Measurements from ENCODE around the gene AGXT.
A peak's percentile ranks its signal among the peaks of the same experiment; 100 is the strongest.

Gene AGXT

DNA sequence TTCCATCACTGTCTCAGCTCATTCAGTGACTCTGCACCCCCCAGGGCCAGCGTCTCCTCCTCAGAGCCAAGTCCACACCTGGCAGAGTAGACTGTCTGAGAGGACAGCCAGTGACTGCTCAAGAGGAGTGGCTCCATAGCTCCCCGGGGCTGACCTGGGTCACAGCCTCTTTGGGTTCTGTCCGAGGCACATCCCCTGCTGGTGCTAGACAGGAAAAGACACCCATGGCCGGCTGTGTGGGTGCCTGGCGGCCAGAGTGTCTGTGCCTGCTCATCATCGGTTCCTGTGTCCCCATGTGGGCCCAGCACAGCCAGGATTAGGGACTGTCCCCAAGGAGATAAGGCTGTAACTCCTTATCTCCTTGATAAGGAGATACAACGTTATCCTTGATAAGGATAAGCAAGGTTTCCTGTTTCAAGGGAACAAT, 34.0 kb downstream of the AGXT start:
- H3K4me1 ChIP-seq (ENCODE audit: control extremely low read depth in 1 of 4, control insufficient read depth in 4 of 4, insufficient read depth in 4 of 4, low read length in 3 of 4), result peaks cover 0 to 12% (median 0%) of the 10 kb centered on the region in 4 experiments
- H3K9me3 ChIP-seq (ENCODE audit: control extremely low read depth in 1 of 5, control insufficient read depth in 4 of 5, insufficient read depth in 2 of 5, low read depth in 1 of 5, low read length in 4 of 5), result peaks cover 0 to 5% (median 0%) of the 10 kb centered on the region in 5 experiments
- POLR2A ChIA-PET, result no interaction called here
- no peaks in the 10 kb centered on the region for H3K36me3 ChIP-seq (ENCODE audit: control insufficient read depth in 4 of 4, insufficient read depth in 4 of 4, low read length in 3 of 4)
- H3K27ac ChIP-seq (ENCODE audit: insufficient read depth in 1 of 2, low read depth in 1 of 2, low read length in 2 of 2, poor library complexity in 1 of 2, severe bottlenecking in 2 of 2), result no peak overlapping the region
- no peak overlapping the region for H3K4me3 ChIP-seq (ENCODE audit: control insufficient read depth in 1 of 7, extremely low read depth in 1 of 7, insufficient read depth in 4 of 7, low read depth in 2 of 7, low read length in 6 of 7)
- peaks cover 0 to 6% (median 0%) of the 10 kb centered on the region in 5 experiments for H3K27me3 ChIP-seq (replicated peaks in 2 of 5; ENCODE audit: control insufficient read depth in 4 of 5, insufficient read depth in 5 of 5, low read length in 4 of 5)
- 85% methylated on average over 6 of the region's 7 CpGs for WGBS (ENCODE audit: insufficient coverage)
- CTCF ChIA-PET, result no interaction called here
- DNase-seq, result no peak

DNA sequence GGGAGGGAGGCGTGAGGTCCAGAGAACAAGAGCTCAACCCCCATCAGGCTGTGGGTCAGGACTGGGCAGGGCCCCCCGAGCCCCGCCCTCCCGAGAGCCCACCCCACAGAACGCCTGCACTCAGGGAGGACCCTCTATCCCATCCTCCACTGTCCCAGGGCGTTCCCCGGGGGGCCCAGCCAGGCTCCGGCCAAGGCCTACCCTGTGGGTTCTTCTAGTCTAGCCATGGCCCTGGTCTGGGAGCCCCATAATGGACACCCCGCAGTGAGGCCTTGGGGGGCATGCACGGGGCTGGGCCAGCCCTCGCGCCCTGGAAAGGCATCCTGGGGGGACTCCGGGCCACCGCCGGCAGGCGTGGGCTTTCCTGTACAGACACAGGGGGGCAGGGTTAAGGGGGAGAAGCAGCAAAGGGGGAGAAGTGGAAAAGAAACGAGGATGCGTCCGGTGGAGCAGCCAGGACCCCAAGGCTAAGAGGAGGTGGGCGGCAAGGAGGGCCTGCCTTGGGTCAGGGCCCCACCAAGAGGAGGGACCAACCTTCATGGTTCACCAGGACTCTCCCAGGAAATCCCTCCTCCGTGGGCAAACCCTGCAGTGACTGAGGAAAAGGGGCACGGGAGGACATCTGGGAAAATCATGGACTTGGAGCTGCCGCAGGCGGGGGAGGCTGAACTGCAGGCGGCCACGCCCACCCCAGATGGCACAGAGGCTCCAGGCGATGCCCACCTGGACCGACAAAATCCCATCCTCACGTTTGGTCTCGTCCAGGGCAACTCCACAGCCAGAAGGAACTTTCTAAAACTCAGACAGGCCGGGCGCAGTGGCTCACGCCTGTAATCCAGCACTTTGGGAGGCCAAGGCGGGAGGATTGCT, 34.8 kb downstream of the AGXT start:
- WGBS (ENCODE audit: insufficient coverage), result 95% methylated on average over 28 of the region's 34 CpGs
- Histone ChIP-seq H3K4me1 (ENCODE audit: control extremely low read depth in 1 of 4, control insufficient read depth in 4 of 4, insufficient read depth in 4 of 4, low read length in 3 of 4) (peaks cover 0 to 12% (median 0%) of the 10 kb centered on the region in 4 experiments), H3K27me3 (replicated peaks in 2 of 5; ENCODE audit: control insufficient read depth in 4 of 5, insufficient read depth in 5 of 5, low read length in 4 of 5) (peaks cover 0 to 6% (median 0%) of the 10 kb centered on the region in 5 experiments), H3K4me3 (ENCODE audit: control insufficient read depth in 1 of 7, extremely low read depth in 1 of 7, insufficient read depth in 4 of 7, low read depth in 2 of 7, low read length in 6 of 7) (no peak overlapping the region), H3K36me3 (ENCODE audit: control insufficient read depth in 4 of 4, insufficient read depth in 4 of 4, low read length in 3 of 4) (no peaks in the 10 kb centered on the region), H3K27ac (ENCODE audit: insufficient read depth in 1 of 2, low read depth in 1 of 2, low read length in 2 of 2, poor library complexity in 1 of 2, severe bottlenecking in 2 of 2) (no peak overlapping the region), H3K9me3 (ENCODE audit: control extremely low read depth in 1 of 5, control insufficient read depth in 4 of 5, insufficient read depth in 2 of 5, low read depth in 1 of 5, low read length in 4 of 5) (peaks cover 0 to 5% (median 0%) of the 10 kb centered on the region in 5 experiments)
- CTCF ChIA-PET, result no interaction called here
- POLR2A ChIA-PET, result no interaction called here
- no peak for DNase-seq

DNA sequence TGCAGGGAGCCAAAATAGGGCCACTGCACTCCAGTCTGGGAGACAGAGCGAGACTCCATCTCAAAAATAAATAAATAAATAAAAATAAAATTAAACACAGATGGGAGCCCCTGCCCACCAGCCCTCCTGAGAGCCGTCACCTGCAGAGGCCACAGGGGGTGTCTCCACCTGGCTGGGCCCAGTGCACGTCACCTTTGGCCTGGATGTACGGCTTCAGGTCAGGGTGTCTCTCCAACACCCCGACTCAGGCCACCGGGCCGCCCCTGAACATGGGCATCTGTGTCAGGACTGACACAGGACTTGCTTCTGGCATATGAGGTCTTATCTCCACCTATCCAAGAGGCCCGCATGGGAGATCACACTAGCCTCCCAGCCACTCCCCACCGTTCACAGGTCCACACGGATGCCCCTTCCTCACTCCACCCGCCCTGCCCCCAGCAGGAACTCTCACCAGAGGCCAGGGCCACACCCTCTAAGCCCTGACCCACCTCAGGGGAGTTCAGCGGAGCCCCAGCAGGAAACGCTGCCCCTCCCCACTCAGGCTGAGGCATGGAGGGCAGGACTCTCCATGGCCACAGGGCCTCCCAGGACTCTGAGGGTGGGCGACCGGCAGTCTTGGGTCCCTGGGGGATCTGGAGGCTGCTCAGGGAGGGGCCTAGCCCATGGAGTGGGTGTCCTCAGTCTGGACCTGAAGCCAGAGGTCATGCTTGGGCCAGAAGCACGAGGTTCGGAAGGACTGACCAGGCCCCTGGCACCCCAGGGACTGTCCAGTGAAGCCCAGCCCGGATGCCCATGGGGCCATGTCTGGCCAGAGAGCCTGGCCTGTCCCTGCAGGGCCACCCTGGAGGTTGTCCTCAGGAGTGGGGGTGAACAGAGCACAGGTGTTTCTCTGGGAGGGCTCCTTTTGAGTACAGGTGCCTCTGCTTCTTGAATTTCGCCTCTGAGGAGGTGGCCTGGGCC, 35.9 kb downstream of the AGXT start:
- ChIA-PET CTCF (interaction anchor here (1.1 kb wide), 2 partner anchors 10 to 53 kb away, joined by 3 read pairs; no protein-coding TSS in a partner anchor), POLR2A (no interaction called here)
- Histone ChIP-seq H3K4me1 (ENCODE audit: control extremely low read depth in 1 of 4, control insufficient read depth in 4 of 4, insufficient read depth in 4 of 4, low read length in 3 of 4) (peaks cover 0 to 12% (median 0%) of the 10 kb centered on the region in 4 experiments), H3K9me3 (ENCODE audit: control extremely low read depth in 1 of 5, control insufficient read depth in 4 of 5, insufficient read depth in 2 of 5, low read depth in 1 of 5, low read length in 4 of 5) (peaks cover 0 to 5% (median 0%) of the 10 kb centered on the region in 5 experiments), H3K27me3 (replicated peaks in 2 of 5; ENCODE audit: control insufficient read depth in 4 of 5, insufficient read depth in 5 of 5, low read length in 4 of 5) (peaks cover 0 to 6% (median 0%) of the 10 kb centered on the region in 5 experiments), H3K27ac (ENCODE audit: insufficient read depth in 1 of 2, low read depth in 1 of 2, low read length in 2 of 2, poor library complexity in 1 of 2, severe bottlenecking in 2 of 2) (no peak overlapping the region), H3K36me3 (ENCODE audit: control insufficient read depth in 4 of 4, insufficient read depth in 4 of 4, low read length in 3 of 4) (no peaks in the 10 kb centered on the region), H3K4me3 (ENCODE audit: control insufficient read depth in 1 of 7, extremely low read depth in 1 of 7, insufficient read depth in 4 of 7, low read depth in 2 of 7, low read length in 6 of 7) (no peak overlapping the region)
- WGBS (ENCODE audit: insufficient coverage), result 90% methylated on average over 17 of the region's 19 CpGs
- DNase-seq, result no peak

- ChIA-PET CTCF (interaction anchor here (1.1 kb wide), 2 partner anchors 9 to 54 kb away, joined by 3 read pairs; no protein-coding TSS in a partner anchor), POLR2A (no interaction called here)
These were observed 36.7 kb downstream of the AGXT start for GRCh38 chr2:240905176-240905781.

DNA sequence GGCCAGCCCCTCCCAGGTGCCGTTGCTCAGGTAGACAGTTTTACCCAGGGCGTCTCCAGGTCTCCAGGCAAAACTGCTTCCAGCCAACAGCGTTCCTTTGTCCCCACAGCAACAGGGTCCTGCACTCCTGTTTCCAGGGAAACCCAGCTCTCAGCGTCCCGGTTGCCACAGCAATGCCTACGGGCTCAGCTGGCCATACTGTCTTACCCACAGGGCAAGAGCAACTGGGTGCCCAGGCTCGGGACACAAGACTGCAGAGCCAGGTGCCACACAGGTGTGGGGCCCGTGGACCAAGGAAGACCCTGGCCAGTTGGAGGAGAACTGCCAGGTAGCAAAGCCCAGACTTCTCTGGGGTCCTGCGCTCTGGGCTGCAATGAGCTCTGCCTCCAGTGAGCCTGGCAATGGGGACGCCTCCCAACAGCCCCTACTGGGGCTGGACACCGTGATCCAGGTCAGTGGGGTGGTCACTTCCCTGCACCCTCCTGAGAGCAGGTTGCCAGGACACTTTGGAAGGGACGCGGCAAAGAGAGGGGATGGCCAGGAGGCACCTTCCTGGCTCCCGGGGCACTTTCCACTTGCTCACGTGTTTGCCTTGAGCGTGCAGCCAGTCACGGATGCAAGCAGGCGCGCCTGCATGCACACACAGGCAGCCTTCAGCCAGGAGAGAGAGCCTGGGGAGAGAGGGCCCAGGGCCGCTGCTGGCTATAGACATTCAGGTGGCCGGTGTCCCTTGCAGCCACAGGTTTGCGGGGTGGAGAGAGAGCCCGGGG, 37.7 kb downstream of the AGXT start, which contains the start of gene CROCC2:
TSS of gene CROCC2 (plus strand) at position 196 of the 770 bp plus-strand sequence. CDS start at position 374, 178 bp downstream.
- no peak for DNase-seq
- H3K36me3 ChIP-seq (ENCODE audit: control insufficient read depth in 4 of 4, insufficient read depth in 4 of 4, low read length in 3 of 4), result no peaks in the 10 kb centered on the region
- H3K4me1 ChIP-seq (ENCODE audit: control extremely low read depth in 1 of 4, control insufficient read depth in 4 of 4, insufficient read depth in 4 of 4, low read length in 3 of 4), result peaks cover 0 to 12% (median 0%) of the 10 kb centered on the region in 4 experiments
- POLR2A ChIA-PET, result no interaction called here
- no peak within 1 kb of the TSS for H3K27ac ChIP-seq (ENCODE audit: insufficient read depth in 1 of 2, low read depth in 1 of 2, low read length in 2 of 2, poor library complexity in 1 of 2, severe bottlenecking in 2 of 2)
- CTCF ChIA-PET, result no interaction called here
- H3K9me3 ChIP-seq (ENCODE audit: control extremely low read depth in 1 of 5, control insufficient read depth in 4 of 5, insufficient read depth in 2 of 5, low read depth in 1 of 5, low read length in 4 of 5), result no peaks in the 10 kb centered on the region
- 91% methylated on average over 23 of the region's 23 CpGs for WGBS (ENCODE audit: insufficient coverage)
- peaks cover 0 to 6% (median 0%) of the 10 kb centered on the region in 5 experiments for H3K27me3 ChIP-seq (replicated peaks in 2 of 5; ENCODE audit: control insufficient read depth in 4 of 5, insufficient read depth in 5 of 5, low read length in 4 of 5)
- no peak within 1 kb of the TSS for H3K4me3 ChIP-seq (ENCODE audit: control insufficient read depth in 1 of 7, extremely low read depth in 1 of 7, insufficient read depth in 4 of 7, low read depth in 2 of 7, low read length in 6 of 7)

More at GRCh38 chr2:240905176-240905781, 36.7 kb downstream of the AGXT start:
- DNase-seq, result peak; percentile 13 to 16 (median 16)
- WGBS (ENCODE audit: insufficient coverage), result 77% methylated on average over 11 of the region's 13 CpGs
- Histone ChIP-seq H3K4me3 (ENCODE audit: control insufficient read depth in 1 of 7, extremely low read depth in 1 of 7, insufficient read depth in 4 of 7, low read depth in 2 of 7, low read length in 6 of 7) (no peak overlapping the region), H3K9me3 (ENCODE audit: control extremely low read depth in 1 of 5, control insufficient read depth in 4 of 5, insufficient read depth in 2 of 5, low read depth in 1 of 5, low read length in 4 of 5) (peaks cover 0 to 5% (median 0%) of the 10 kb centered on the region in 5 experiments), H3K4me1 (ENCODE audit: control extremely low read depth in 1 of 4, control insufficient read depth in 4 of 4, insufficient read depth in 4 of 4, low read length in 3 of 4) (peaks cover 0 to 12% (median 0%) of the 10 kb centered on the region in 4 experiments), H3K36me3 (ENCODE audit: control insufficient read depth in 4 of 4, insufficient read depth in 4 of 4, low read length in 3 of 4) (no peaks in the 10 kb centered on the region), H3K27me3 (replicated peaks in 2 of 5; ENCODE audit: control insufficient read depth in 4 of 5, insufficient read depth in 5 of 5, low read length in 4 of 5) (peaks cover 0 to 6% (median 0%) of the 10 kb centered on the region in 5 experiments), H3K27ac (ENCODE audit: insufficient read depth in 1 of 2, low read depth in 1 of 2, low read length in 2 of 2, poor library complexity in 1 of 2, severe bottlenecking in 2 of 2) (no peak overlapping the region)

DNA sequence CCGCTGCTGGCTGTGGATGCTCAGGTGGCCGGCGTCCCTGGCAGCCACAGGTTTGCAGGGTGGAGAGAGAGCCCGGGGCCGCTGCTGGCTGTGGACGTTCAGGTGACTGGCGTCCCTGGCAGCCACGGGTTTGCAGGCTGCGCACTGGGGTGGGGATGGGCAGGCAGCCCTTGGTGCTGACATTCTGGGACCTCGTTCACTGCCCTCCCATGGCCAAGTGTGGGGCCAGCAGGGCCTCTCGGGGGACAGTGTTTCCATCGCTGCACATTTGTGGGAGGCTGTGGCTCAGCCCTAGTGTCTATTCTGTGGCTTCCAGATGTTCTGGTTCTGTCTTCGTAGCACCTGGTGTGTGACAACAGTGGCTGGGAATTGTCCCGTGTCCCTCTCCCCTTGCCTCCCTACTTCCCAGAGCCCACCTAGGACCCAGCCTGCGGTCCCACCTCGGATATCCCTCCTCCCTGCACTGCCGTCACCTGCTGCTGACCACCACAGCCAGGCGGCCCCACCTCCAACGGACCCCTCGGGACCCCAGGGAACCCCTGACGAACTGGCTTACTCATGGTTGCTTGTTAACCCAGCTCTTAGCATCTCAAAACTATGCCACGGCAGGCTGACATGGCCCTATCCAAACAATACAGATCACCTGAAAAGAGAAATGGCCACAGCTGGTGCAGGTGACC, 38.4 kb downstream of the AGXT start:
- no peak for DNase-seq
- ChIA-PET POLR2A (no interaction called here), CTCF (no interaction called here)
- Histone ChIP-seq H3K36me3 (ENCODE audit: control insufficient read depth in 4 of 4, insufficient read depth in 4 of 4, low read length in 3 of 4) (no peaks in the 10 kb centered on the region), H3K4me3 (ENCODE audit: control insufficient read depth in 1 of 7, extremely low read depth in 1 of 7, insufficient read depth in 4 of 7, low read depth in 2 of 7, low read length in 6 of 7) (no peak overlapping the region), H3K27ac (ENCODE audit: insufficient read depth in 1 of 2, low read depth in 1 of 2, low read length in 2 of 2, poor library complexity in 1 of 2, severe bottlenecking in 2 of 2) (no peak overlapping the region), H3K4me1 (ENCODE audit: control extremely low read depth in 1 of 4, control insufficient read depth in 4 of 4, insufficient read depth in 4 of 4, low read length in 3 of 4) (peaks cover 0 to 12% (median under 1%) of the 10 kb centered on the region in 4 experiments), H3K9me3 (ENCODE audit: control extremely low read depth in 1 of 5, control insufficient read depth in 4 of 5, insufficient read depth in 2 of 5, low read depth in 1 of 5, low read length in 4 of 5) (no peaks in the 10 kb centered on the region), H3K27me3 (replicated peaks in 2 of 5; ENCODE audit: control insufficient read depth in 4 of 5, insufficient read depth in 5 of 5, low read length in 4 of 5) (peaks cover 0 to 9% (median 0%) of the 10 kb centered on the region in 5 experiments)
- 87% methylated on average over 20 of the region's 22 CpGs for WGBS (ENCODE audit: insufficient coverage)
